T-helper 9 cell (primary cell): ENCODE measurements around the gene HLA-F.

Source experiments
- DNase-seq: peaks from one replicate; pipeline ENCODE4 v3.0.0-alpha.2; 2020
- total RNA-seq, 2 donors: gene quantifications; one replicate each; lab custom pipeline; 2026; lab: John Stamatoyannopoulos, UW

Gene HLA-F
- total RNA-seq: 361 to 496 reads per million in 2 donors

GRCh38 chr6:29723262-29723665 lies at the start of gene HLA-F:
Gene HLA-F, plus strand, starts transcription at chr6:29723434. Its CDS starts 30 bp downstream, at chr6:29723464.
- DNase-seq: peak; percentile 79

GRCh38 chr6:29674008-29674407 lies 49.2 kb upstream of the HLA-F start:
- DNase-seq: no peak

- no peak for DNase-seq
These were observed 47.7 kb upstream of the HLA-F start for GRCh38 chr6:29675561-29675960.

- DNase-seq: no peak
These were observed 46.1 kb upstream of the HLA-F start for GRCh38 chr6:29676981-29677601.

- DNase-seq: no peak
These were observed 45.1 kb upstream of the HLA-F start for GRCh38 chr6:29678114-29678513.

- DNase-seq: no peak
These were observed 43.3 kb upstream of the HLA-F start for GRCh38 chr6:29679962-29680361.

- DNase-seq: no peak
These were observed 42.8 kb upstream of the HLA-F start for GRCh38 chr6:29680416-29680815.

- DNase-seq: no peak
These were observed 42.3 kb upstream of the HLA-F start, which contains the start of gene ZFP57 for GRCh38 chr6:29680904-29681303. Gene ZFP57, minus strand, starts transcription at chr6:29681152. Its CDS starts 4,149 bp downstream, at chr6:29677003.

GRCh38 chr6:29681811-29682210 lies 41.4 kb upstream of the HLA-F start:
- no peak for DNase-seq

- no peak for DNase-seq
These were observed 37.4 kb upstream of the HLA-F start for GRCh38 chr6:29685718-29686326.

- no peak for DNase-seq
These were observed 28.6 kb upstream of the HLA-F start for GRCh38 chr6:29694637-29695036.

- no peak for DNase-seq
These were observed 26.8 kb upstream of the HLA-F start for GRCh38 chr6:29696147-29697125.

GRCh38 chr6:29702519-29703103 lies 20.6 kb upstream of the HLA-F start:
- peak; percentile 81 for DNase-seq

GRCh38 chr6:29705389-29706231 lies 17.6 kb upstream of the HLA-F start:
- DNase-seq: no peak

- DNase-seq: peak; percentile 65
These were observed 14.6 kb upstream of the HLA-F start for GRCh38 chr6:29708432-29709179.

GRCh38 chr6:29709188-29709587 lies 14.0 kb upstream of the HLA-F start:
- no peak for DNase-seq

- DNase-seq: no peak
These were observed 12.8 kb upstream of the HLA-F start for GRCh38 chr6:29710281-29710941.

GRCh38 chr6:29720863-29721262 lies 2.4 kb upstream of the HLA-F start:
- DNase-seq: no peak

- DNase-seq: peak; percentile 75
These were observed 693 bp downstream of the HLA-F start for GRCh38 chr6:29723666-29724588.
